Iris pigment epithelial cell (primary cell): Measurements from ENCODE around the gene GPR162.

ENCODE experiments used
- DNase-seq: peaks from one replicate; pipeline ENCODE4 v3.0.0-alpha.2; 2011; ENCODE audit warnings: low read depth

GPR162 gene

GRCh38 chr12:6837370-6838060 lies 15.9 kb downstream of the GPR162 start:
- DNase-seq: no peak

DNA sequence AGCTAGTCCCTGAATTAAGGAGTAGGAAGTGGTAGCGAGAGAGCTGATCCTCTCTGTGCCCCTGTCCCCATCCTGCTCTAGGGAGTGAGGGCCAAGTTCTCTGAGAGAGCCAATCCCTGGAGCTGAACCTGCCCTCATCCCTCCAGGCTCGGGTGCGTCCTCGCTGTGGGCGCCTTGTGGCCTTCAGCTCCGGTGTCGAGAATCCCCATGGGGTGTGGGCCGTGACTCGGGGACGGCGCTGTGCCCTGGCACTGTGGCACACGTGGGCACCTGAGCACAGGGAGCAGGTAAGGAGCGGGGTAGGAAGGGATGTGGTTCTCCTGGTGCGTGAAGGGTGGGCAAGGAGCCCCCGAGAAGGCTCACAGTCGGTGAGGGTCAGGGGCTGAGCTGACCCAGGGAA lies 17.2 kb downstream of the GPR162 start:
- DNase-seq: no peak

DNA sequence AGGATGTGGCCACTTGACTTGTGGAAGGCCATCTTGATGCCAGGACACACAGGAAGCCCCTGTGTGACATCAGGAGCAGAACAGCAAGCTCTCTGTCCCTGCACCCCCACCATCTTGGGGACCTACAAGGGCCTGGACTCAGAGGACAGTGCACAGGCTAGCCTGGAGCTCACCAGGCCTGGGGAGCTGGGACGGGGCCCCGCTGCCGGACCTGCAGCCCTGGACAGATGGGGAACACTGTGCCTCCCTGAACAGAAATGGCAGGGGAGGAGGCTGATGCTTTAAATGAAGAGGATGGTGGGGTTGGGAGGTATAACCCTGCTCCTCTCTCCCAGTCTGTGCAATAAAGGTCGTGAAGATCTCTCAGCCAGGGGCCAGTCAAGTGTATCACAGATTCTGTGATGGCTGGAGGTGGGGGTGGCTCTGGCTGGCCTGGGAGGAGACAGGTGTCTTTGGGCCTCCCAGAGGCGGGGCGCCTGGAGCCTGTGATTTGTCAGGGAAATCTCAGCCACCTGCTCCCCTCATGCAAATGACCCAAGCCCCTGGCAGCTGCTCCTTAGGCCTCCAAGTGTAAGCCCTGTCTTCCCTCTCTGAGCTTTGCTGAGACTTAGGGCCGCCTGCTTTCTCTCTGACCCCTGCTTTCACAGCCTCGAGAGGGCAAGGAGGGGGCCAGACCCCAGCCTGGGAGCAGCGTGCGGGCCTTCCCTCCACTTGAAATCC lies 18.0 kb downstream of the GPR162 start:
- no peak for DNase-seq

DNA sequence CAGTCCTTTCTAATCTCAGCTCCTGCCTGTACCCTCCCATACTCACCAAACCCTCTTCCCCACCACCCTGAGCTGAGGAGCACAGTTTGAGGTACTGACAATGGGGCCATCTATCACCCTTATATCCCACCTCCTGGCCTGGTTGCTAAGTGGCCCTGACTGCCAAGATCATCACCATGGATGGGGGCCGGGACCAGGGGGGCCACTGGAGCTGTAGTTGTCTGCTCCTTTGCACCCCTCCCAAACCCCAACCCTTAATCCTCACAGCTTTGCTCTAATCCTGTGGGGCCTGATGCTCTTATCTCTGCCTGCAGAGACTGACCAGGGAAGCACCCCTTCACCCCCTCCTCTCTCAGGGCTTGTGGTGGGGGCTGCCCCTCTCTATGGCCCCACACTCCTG lies 18.7 kb downstream of the GPR162 start:
- DNase-seq: no peak

DNA sequence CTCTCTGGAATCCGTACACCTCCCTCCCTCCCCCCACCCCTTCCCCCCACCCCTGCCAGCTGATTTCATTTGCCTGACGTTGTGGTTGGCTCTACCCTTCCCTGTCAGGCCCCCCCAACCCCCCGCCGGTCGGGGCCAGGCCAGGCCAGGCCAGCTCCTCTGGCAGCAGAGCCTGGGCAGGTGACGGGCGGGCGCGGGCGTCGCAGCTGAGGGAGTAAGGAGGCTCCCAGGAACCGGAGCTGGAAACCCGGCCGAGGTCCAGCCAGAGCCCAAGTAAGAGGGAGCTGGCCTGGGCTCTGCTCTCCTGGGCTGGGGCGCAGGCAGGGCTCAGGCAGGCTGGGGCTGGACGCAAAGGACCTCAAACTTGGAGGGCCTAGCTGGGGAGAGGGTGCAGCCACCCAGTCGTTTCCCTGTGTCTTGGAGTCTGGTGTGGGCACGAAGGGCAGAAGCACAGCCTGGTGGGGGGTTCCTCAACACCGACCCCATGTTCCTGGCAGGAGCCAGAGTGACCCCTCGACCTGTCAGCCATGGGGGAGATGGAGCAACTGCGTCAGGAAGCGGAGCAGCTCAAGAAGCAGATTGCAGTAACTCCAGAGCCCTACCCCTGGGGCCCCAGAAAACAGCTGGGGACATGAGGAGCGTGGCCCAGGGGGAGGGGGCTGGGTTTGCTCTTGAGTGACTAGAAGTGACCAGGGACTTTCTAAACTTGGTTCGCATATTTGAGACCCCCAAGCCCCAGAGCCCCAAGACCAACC lies 19.3 kb downstream of the GPR162 start, which contains the start of gene GNB3:
Gene GNB3 (plus strand): TSS at position 165 of the 755 bp plus-strand sequence. CDS start 363 bp downstream, at position 528.
- no peak for DNase-seq

- no peak for DNase-seq
These were observed 20.5 kb downstream of the GPR162 start for GRCh38 chr12:6842075-6842474.

- no peak for DNase-seq
These were observed 21.7 kb downstream of the GPR162 start for GRCh38 chr12:6843118-6843902.

DNA sequence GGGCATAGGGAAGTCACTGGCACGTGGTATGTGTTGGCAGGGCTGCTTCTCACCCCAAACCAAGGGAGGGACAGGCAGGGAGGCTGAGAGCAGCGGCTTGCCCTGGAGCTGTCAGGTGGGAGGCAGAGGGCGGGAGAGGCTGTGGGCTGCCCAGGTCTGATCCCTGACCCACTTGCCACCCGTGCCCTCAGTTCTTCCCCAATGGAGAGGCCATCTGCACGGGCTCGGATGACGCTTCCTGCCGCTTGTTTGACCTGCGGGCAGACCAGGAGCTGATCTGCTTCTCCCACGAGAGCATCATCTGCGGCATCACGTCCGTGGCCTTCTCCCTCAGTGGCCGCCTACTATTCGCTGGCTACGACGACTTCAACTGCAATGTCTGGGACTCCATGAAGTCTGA lies 23.8 kb downstream of the GPR162 start:
- no peak for DNase-seq

DNA sequence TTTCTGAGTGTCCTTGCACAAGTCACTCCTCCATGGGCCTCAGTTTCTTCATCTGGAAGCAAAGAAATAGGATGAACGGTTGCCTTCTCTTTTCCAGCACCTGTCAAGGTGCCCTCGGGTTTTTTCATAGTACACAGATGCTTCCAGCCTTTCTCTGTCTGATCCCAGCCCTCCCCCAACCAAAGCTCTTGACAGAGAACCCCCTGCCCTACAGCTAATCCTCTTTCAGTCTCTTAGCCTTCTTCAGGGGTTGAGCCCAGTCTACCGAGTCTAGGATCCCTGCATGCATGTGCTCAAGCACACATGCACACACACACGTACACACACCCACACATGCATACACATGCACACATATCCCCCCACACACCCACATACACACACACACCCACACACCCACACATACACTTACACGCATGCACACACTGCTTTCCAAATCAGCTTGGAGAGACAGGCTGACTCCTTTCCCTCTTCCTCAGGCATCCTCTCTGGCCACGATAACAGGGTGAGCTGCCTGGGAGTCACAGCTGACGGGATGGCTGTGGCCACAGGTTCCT lies 24.8 kb downstream of the GPR162 start:
- no peak for DNase-seq

GRCh38 chr12:6847676-6848075 lies 26.1 kb downstream of the GPR162 start:
- no peak for DNase-seq

DNA sequence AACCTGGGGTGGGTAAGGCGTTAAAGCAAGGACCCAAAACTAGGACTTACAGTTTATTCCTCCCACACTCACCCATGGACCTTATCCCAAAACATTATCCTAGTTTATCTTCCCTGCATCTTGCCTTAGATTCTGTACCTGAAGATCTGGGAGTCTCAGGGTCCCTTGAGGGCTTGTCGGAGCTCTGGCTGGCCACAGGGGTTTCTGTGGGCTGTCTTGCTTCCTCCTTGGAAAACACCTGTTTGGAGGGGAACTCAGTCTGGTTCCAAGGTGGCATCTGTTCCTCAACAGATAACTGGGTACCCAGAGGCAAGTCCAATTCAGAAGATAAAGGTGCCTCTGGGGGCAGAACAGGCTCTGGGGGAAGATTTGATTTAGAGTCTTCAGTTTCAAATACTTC lies 27.8 kb downstream of the GPR162 start:
- no peak for DNase-seq

DNA sequence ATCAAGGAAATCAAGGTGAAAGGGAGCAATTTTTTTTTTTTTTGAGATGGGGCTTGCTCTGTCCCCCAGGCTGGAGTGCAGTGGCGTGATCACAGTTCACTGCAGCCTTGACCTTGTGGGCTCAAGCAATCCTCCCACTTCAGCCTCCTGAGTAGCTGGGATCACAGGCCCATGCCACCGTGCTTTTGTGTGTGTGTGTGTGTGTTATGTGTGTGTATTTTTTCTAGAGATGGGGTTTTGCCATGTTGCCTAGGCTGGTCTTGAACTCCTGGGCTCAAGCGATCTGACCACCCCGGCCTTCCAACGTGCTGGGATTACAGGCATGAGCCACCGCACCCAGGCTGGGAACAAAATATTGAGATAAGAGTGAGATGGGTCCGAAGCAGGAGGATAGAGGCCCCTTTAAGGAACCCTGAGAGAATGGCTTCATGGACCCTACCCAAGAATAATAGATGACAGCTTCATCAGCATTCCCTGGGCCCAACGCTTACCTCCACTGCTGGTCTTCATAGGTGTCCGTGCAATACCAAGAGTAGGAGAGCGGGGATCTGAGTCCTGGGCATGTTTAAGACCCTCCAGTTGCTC lies 28.4 kb downstream of the GPR162 start:
- DNase-seq: no peak

DNA sequence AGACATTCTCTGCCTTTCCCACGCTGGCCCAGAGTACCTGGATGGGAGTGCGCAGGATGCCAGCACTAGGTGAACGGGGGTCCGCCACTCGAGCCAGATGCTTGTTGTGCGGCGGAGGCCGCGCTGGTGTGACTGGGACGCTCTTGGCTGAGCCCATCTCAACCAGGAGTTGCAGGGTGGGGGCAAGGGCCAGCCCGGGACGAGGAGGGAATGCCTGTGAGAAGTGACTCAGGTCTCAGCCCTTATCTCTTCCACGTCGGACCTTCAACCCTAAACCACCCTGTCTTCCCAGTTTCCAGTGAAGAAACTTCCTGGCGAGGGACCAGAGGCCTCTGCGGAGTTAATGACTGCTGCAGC lies 29.2 kb downstream of the GPR162 start:
- peak; percentile 41 for DNase-seq

GRCh38 chr12:6851153-6851920 lies 29.7 kb downstream of the GPR162 start, which contains the start of gene CDCA3:
CDCA3 (minus strand) TSS chr12:6851286; CDS start chr12:6850952, 334 bp downstream.
- DNase-seq: peak; percentile 99

DNA sequence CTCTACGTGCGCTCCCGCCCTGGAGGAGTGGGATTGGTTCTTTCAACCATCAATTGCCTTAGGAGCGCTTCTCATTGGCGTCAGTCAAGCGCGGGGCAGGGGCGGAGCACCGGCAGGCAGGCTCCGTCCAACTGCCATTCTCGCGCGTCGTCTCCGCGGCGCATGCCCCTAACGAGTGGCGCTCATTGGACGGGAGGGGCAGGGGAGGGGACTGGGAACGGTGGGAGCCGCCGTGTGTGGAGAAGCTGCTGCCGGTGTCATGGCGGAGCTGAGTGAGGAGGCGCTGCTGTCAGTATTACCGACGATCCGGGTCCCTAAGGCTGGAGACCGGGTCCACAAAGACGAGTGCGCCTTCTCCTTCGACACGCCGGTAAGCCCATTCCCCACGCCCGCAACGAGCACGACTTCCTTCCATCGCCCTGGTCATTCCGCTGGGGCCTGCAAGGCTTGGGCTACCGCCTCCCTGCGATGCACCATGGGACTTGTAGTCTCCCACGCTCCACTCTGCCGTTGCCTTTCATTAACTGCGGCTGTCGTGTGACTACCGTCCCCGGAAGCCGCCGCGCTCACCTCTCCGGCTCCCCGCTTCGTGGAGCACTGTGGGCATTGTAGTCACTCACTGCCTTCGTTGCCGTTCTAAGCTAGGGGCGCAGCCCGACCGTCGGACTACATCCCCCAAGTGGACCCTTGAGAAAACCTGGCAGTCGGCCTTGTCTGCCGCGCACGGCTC lies 30.5 kb downstream of the GPR162 start, which contains the start of gene USP5:
Gene USP5 (plus strand): TSS at position 230 of the 730 bp plus-strand sequence. CDS start 30 bp downstream, at position 260.
- DNase-seq: peak; percentile 100

DNA sequence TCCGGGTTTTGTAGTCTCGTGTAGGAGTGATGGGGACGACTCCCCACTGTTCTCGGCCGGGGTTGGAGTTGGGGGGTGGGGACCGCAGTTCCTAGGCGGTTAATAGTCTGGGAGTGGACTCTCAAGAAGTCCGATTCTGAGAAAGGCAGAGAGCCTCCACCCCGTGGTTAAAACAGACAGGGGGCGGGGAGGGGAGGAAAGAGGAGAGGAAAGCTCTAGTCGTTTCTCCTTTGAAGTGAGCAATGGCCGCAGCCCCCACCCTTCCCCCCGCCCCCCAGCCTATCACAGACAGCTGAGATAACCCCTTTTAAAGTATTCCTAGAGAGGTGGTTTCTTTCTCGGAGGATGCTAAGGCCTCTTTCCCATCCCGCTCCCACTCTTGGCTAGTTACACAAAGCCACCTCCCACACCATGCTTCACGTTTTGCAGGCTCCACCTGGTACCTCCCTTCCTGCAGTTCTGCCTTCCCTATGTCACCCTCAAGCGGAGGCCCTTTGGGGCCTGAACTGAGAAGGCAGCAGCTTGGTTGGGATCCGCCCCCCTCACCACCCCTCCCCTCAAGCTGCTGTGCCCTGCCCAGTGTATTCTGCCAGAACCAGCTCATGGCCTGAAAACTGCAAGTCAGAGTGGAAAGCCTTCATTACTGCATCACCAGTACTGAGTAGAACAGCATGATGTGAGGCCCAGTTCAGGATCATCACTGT lies 31.2 kb downstream of the GPR162 start:
- DNase-seq: peak; percentile 85

- DNase-seq: no peak
These were observed 32.0 kb downstream of the GPR162 start for GRCh38 chr12:6853626-6854025.

GRCh38 chr12:6854036-6854435 lies 32.4 kb downstream of the GPR162 start:
- no peak for DNase-seq

DNA sequence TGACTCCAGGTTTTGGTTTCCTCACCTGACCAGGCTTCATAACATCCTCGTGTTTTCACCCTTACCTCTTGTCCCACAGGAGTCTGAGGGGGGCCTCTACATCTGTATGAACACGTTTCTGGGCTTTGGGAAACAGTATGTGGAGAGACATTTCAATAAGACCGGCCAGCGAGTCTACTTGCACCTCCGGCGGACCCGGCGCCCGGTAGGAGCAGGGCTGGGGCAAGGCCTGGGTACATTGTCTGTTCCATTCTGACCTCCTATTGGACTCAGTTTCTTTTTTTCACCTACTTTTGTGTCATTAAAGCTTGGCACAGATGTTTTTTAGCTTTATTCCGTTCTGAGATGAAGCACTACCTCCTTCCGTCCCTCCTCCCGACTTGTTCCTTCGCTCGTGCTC lies 33.7 kb downstream of the GPR162 start:
- DNase-seq: no peak
